HG03354 (cell line): ENCODE measurements around the gene LRP1B.
"Not testable (repeated sequence)": the region's sequence is repeated elsewhere in the genome, so short reads cannot be mapped to it uniquely, and the experiment has no call there.

Experiments used
- ATAC-seq: cut with Tn5 transposase; IDR thresholded peaks from one replicate; pipeline ENCODE4 v1.9.1; 2021; ENCODE audit warnings: mild to moderate bottlenecking; ENCODE audit not compliant: unreplicated experiment, poor library complexity, severe bottlenecking

Gene LRP1B

GRCh38 chr2:142112757-142113221, 18.0 kb downstream of the LRP1B start:
- no peak for ATAC-seq

GRCh38 chr2:142104134-142104758, 26.6 kb downstream of the LRP1B start:
- ATAC-seq = no peak

- ATAC-seq = no peak
These were observed 29.8 kb downstream of the LRP1B start for GRCh38 chr2:142100970-142101369.

DNA sequence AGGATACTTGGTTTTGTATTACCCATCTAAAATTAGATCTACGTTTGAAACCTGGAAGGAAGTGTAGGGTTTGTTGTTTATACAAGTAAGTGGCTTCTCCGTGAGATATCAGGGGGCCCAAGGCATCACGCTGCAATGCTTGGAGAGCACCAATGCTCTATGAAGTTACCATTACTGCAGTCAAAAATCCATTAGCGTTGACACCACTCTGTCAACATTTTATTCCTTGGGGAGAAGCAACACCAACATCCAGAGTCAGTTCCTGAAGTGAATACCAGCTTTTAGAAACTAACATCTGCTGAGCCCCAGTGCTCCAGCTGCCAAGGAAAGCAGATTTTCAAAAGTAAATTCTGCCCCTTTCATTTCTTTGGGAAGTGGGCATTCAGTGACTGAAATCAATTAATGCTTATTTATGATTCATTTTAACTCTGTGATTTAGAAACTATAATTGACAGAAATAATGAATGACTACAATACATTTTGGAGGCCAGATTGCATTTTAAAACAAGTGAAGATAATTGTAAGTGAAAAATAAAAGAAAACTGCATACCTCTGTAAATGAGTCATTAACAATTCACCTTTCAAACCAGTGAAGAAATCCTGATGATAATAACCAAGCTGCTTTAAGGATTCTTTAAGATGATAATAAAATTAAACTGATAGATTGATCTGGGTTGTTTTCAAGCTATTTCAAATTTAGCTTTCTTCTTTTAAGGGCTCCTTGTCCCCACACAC, 30.5 kb downstream of the LRP1B start:
- no peak for ATAC-seq

- ATAC-seq = no peak
These were observed 33.1 kb downstream of the LRP1B start for GRCh38 chr2:142097711-142098110.

DNA sequence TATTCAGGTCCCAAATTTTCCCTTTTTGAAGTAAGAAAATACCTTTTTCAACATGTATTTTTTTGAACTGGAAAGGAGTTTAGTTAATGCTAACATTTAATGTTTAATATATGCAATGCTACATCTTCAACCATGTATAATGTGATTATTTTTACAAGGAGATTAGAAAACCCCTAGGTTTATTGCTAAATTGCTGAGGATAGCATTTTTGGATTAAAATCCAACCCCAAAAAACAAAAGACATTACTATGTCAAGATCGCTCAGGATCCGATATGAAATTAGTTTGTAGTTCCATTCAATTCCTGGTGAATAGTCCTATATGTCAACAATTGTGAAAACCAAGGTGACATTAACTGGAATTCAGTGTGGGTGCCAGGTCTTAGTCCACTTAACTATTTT, 35.2 kb downstream of the LRP1B start:
- ATAC-seq = no peak

GRCh38 chr2:142094233-142094632, 36.6 kb downstream of the LRP1B start:
- ATAC-seq = no peak

DNA sequence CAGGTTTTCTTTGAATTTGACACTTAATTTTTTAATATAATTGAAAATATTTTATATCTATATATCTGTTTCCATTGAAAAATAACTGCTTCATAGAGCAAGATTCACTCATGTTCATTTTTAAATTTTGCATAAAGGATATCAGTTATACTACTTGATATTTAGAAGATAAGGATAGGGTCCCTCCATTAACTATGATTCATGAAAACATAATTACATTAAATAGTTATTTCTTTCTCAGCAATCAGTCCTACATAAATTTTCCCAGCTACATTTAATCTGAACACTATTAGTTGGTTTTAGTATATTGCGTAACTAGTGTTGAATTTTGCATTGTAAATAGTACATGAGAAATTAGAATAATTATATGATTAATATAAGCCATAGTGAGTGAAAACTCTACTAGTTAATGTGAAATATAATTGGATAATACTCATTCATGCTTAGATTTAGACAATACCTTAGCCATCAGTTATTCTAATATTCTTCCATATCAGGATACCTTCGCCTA, 42.7 kb downstream of the LRP1B start:
- ATAC-seq = no peak

DNA sequence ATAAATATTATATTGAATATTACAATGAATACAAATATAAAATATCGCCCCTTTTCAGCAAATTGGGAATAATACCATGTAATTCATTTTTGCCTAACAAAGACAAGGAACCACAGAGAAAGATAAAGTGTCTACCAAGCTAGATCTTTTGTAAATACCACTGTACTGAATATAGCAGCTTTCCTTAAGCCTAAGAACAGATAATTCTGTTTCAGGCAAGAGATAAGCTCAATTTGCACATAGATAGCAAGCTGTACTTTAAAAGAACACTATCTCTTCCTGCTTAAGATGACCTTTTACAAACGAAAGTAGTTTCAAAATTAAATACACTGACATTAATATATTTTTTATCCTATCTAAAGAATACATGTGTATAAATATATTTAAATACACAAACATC, 43.2 kb downstream of the LRP1B start:
- ATAC-seq = not testable (repeated sequence)

DNA sequence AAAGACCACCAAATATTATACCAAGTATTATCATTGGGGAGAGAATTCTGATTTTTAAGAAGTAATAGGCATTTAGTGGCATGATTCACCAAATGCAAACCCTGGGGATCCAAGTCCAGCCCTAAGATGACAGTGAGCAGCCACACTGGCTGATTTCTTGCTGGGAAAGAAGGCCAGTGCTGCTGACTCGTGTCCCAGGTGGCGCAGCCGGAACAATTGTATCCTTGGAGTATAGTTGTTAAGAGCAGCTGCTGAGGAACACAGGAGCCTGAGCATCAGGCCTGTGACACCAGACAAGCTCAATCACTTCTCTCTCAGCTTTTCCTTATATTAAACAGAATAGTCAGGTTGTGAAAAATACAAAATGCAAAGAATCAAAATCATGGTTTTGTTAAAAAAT, 48.4 kb downstream of the LRP1B start:
- no peak for ATAC-seq

DNA sequence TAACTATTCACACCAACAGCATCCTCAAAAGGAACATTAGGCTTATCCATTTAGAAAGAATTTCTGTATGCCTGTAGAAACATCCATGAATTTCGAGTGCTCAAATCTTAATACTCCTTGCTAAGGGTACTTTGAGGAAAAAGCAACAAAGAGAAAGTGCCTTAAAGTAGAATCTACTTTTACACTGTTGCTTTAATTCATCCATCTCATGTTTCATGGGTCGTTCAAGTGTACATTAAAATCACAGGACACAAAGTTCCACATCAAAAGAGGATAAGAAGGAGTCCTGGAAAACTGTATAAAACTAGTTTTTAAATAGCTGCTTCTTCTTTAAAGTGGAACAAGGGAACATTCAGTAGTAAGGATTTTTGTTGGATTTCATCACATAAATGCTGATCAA, 54.5 kb downstream of the LRP1B start:
- no peak for ATAC-seq

DNA sequence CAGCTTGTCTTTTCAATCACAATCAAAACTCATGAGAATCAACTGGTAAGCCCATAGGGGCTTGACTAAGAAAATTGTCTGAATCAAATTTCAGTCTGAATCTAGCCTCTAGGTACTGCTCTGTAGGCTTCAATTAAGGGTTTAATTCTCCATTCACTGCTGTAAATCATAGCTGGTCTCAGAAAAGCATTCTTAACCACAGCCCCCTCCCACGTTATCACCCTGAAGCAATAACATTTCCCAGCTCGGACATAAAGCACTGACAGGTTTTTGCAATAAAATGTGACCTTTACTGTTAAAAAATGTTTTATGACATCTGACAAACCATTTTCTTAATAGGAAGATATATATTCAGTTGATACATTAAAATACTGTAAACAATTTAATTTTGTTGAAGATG, 55.0 kb downstream of the LRP1B start:
- ATAC-seq = no peak

- no peak for ATAC-seq
These were observed 61.4 kb downstream of the LRP1B start for GRCh38 chr2:142069251-142069888.

DNA sequence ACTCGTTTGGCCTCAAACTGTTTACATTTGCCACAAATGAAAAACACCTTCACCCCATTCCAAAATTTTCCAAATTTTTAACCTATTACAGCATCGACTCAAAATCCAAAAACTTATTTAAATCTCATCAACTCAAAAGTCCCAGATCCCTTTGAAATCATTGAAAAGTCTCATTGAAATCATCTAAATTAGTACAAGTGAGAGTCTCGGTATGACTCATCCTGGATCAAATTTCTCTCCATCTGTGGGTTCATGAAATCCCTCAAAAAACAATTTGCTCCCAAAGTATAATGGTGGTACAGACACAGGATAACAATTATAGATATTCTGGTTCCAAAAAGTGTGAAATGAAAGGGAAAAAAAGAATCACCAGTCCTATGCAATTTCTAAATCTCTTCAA, 65.1 kb downstream of the LRP1B start:
- no peak for ATAC-seq

GRCh38 chr2:142065156-142065555, 65.7 kb downstream of the LRP1B start:
- no peak for ATAC-seq

DNA sequence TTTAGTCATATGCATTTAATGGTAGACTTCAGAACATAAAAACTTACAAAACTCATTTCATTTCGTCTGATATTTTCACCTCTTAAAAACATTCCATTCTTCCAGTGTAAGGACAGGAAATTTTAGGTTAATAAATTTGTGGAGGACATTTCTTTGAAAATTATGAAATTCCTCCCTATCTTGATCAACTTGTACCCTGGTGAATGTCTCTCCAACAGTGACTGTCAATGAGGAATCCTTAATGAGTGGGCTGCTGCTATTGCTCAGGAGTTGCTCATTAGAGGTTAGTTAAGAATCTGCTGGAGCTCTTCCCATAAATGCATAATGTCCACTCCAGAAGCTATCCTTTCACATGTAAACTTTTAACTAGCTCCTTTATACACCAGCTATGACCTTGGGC, 69.1 kb downstream of the LRP1B start:
- ATAC-seq = no peak

DNA sequence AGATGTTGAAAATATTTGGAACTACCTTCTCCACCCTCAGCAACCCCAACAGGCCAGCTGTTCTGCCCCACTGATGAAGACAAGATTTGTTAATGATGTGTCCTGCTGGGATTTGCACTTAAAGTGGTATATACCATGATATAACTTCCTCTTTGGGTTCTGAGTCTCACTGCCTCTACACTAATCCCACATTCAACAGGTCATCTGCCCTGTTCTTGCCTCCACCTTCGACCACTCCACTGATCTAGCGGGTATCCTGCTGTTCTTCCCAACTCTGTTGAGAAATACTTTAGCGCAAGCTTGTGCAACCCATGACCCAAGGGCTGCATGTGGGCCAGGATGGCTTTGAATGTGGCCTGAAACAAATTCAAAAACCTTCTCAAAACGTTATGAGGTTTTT, 72.7 kb downstream of the LRP1B start:
- no peak for ATAC-seq

DNA sequence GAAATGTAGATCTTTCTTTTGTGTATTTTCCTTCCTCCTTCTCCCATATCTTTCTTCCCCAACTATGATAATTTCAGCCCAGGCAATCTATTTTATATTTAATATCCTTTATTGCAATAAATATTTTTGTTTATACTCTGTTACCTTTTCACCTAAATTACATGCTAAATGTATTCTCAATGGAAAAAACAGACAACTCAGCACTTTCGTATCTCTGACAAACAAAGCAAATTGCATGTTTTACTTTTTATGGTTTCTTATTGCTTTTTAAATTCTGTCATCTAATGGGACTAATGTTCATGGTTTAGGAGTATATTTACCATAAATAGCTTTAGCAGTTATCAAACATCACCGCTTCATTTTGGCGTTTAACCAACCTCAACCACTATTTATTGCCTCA, 74.0 kb downstream of the LRP1B start:
- ATAC-seq = no peak

- no peak for ATAC-seq
These were observed 78.5 kb downstream of the LRP1B start for GRCh38 chr2:142052220-142052863.

GRCh38 chr2:142048581-142048980, 82.2 kb downstream of the LRP1B start:
- no peak for ATAC-seq
